HG02588 (cell line): Measurements from ENCODE around the gene RIMS3.
"Not testable (repeated sequence)": the region's sequence is repeated elsewhere in the genome, so short reads cannot be mapped to it uniquely, and the experiment has no call there.

Source experiments
- ATAC-seq: cut with Tn5 transposase; IDR thresholded peaks from one replicate; pipeline ENCODE4 v1.9.1; 2021; ENCODE audit warnings: mild to moderate bottlenecking, moderate library complexity; ENCODE audit not compliant: unreplicated experiment

The RIMS3 gene

DNA sequence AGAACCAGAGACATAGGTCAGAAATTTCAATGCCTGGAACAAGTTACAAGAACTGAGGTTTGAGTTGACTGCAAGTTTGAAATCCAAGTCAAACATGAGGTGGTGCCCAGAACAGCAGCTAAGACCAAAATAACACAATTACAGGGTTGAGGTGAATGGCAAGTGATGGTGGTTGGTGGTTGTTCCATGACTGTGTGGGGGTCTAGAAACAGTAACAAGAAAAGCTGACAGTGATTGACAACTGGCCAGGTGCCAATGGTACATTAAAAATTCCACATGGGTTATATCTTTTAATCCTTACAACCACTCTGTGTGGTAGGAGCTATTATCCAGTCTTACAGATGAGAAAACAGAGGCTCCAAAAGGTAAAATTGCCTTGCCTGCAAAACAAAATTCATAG is 32.0 kb downstream of the RIMS3 start:
- ATAC-seq = no peak

DNA sequence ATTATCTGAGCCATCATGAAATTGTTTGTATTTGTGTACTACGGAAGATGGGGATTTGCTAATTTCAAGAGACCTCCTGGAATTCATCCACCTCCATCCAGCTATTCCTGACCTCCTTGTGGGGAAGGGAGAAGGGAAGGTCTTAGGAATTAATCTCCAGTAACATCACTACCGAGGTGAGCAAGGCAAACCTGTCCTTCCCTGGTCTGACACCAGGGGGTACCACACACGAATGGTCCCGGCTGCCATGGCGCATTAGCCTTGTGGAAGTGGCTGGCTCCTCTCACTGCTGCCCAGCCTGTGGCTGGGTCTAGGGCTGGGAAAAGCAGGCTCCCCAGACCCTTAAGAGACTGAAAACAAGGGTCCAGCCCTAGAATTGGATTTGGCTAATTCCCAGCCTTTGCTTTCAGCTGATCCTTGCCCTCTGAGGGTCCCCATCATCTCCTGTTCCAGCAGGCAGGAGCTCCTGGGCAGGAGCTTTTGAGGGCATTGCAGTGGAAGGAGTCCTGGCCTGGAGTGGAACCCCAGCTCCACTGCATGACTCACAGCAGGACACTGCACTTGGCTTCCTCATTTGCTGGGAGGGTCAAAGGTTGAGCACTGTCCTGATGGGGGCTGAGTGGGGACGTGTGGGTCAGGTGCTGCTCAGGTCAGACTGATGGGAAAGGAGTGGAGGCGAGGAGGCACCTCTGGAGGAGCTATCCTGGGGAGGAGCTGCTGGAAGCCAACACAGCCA is 34.8 kb downstream of the RIMS3 start:
- ATAC-seq = no peak

DNA sequence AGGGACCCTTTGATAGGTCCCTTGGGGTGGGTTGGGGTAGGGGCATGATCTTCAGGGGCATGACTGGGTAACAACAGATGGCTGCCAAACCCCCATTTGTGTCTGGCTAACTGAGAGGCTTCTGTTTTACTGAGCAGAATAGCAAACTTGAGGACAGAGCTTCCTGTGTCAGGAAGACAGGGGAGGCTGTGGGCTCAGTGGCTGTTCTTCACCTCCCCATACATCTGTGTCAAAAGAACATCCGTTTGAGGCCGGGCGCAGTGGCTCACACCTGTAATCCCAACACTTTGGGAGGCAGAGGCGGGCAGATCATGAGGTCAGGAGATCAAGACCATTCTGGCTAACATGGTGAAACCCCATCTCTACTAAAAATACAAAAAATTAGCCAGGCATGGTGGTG is 35.9 kb downstream of the RIMS3 start:
- not testable (repeated sequence) for ATAC-seq

DNA sequence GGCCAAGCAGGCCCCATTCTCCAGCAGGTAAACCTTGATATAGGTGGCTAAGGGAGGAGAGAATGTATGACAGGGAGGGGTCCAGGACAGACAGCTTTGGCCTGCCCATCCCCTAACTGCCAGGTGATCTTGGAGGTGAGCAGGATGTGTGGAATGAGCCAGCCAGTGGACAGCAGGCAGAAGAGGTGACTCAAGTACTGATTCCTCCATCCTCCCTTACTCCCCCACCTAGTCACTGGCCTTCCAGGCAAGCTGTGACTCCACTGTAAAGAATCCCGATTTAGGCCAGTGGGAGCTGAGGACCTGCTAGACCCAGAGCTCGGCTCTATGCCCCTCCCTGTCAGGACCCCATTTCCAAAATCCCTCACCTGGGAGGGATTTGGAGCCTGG is 36.6 kb downstream of the RIMS3 start:
- ATAC-seq = no peak

DNA sequence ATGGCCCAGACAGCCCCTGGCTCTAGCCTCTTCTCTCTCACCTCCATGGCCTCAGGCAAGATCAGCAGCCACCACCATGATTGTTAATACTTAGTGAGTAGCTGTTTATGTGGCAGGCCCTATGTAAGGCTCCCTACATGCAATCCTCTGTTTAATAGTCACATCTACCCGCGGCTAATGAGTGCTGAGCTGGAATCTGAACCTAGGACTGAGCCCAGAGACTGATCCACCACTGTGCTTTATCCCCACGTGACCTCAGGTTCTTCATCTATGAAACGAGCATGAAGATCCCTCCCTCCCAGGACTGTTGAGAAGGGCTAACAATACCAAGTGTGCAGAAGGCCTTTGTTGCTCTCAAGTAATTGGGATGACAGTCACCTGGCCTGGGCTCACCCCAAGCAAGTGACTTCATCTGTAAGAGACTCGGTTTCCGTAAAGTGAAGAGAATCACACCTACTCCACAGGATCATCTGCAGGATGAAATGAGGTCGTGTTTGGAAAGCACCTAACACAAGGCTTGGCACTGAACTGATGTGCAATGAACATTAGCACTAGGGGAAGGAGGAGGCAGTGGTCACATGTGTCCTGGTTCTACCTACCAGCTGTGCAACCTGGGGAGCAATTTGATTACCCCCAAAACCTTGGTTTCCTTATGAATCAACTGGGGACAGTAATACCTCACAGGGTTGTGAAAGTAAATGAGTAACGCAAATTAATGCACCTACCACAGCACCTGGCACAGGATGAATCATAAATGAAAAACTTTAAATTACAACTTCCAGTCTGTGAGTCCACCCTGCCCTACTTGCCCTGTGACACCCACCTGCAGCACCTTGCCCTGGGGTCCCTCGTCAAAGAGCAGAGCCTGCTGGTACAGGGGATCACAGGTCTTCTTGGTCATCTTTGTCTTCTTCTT is 37.2 kb downstream of the RIMS3 start:
- ATAC-seq = peak; percentile 49

DNA sequence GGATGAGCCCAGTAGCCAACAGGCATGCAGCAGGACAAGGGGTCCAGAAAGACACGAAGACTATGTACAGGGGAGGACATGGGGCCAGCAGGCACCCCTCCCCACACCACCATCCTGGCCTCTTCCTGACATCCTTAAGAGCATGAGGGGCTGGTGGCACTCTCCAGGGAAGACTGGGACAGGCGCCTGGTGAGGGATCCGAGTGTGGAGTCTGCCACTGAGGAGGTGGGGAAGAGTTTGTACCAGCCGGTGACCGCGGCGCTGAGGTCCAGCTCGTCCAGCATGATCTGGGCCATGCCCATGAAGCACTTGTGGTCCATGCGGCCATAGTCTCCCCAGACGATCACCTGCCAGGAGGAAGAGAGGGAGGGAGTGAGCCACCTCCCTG is 39.1 kb downstream of the RIMS3 start:
- no peak for ATAC-seq

DNA sequence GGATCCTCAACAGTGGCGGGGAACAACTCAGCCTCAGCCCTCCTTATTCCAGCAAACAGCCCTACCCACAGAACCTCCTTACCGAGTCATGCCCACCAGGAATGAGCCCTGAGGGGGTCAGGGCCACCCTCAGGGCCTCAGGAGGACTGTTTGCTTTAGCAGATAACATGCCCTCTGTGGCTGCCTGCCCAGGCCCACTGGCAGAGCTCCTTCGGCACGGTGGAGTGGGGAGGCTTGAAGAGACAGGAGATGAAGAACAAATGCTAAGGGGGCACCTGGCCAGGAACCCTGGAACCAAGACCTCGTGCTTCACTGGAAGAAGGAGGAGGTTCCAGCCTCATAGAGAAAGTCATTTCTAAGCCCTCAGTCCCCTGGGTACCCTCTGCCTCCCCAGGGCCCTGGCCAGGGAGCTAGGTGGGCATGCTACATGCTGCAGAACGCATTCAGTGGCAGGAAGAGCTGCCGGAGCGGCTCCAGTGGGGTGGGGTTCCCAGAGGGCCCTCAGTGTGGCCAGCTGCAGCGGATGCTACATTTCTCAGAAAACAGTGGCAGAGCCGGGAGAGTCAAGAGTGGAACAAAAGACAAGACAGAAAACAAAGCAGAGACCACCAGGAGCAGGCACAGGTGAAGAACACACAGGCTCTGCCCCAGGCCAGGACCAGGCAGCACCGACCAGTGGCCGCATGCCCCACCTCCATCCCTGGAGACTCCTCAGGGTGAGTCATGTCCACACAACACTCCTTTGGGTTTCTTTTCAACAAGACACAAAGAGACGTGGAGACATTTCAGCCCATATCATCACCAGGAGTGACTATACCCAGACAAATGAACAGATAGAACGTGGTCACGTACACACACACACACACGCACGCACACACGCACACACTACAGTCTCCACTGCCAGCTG is 39.8 kb downstream of the RIMS3 start:
- no peak for ATAC-seq

DNA sequence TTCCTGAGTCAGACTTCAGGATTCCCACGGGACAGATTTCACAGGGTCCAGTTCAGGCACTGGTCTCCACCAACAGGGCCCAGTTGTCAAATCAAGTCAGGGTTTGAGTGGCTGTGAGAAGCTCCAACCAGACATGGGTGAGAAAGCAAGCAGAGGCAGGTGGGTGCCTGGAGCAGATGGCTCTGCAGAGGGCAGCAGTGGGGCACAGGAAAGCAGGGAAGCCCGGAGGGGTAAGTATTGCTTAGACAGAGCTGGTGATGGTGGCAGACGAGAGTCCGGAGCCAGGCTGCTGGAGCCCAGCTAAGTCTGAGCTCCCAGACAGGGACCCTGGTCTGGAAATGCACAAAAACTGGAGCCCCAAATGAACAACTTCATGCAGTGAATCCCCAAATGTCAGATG is 40.4 kb downstream of the RIMS3 start:
- ATAC-seq = no peak

DNA sequence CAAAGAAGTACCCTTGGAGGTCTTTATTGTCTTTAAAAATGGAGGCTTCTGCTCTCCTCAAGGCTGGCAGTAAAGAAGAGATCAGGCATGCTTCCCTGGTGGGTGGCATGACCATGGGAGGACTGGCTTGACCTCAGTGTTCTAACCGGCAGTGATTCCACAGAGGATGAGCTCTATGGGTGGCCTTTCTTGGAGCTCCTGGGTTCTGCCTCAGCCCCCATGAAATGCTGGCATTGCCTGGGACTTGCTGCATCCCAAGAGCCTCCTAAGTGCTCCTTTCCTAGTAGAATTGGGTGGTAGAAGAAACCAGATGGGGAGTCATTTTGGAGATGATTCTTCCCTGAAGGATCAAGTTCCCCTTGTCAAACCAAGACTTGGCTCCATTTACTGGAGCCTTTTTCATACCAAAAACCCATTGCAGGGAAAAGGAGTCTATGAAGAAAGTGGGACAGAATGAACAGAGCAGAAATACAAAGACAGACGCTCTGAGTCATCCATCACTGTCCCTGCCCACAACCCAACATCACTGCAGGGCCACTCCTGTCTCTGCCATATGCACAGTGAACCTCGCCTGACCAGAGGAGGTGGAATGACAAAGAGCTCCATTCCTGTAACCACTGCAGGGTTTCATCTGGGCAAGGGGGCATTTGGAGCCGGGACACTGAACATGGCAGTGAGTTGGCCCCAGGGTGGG is 42.4 kb downstream of the RIMS3 start:
- no peak for ATAC-seq

DNA sequence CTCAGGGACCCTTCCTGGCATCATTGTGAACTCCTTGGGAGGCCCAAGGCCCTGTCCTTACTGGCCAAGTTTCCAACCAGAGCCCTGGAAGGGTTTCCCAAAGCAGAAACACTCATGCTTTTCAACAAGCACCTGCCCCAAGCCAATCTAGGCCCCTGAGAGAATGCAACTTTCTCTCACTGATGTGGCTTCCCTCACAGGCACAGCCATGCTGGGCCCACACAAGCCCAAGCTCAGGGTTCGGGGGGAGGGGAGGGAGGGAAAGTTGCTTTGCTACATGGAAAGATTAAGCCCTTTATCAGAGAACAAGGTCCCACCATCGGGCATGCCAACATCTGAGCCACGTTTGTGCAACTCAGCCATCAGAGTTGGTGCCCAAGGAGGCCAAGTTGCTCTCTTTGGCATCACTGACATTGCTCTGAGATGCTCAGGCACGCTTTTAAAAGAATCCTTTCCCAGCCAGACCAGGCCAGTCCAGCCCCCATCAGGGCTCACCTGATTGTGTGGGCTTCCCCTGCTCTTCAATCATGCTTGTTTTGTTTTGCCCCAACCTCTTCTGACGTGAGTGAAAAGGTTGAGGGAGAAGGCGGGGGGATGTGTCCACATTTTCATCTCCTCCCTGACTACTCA is 43.5 kb downstream of the RIMS3 start:
- ATAC-seq = no peak

DNA sequence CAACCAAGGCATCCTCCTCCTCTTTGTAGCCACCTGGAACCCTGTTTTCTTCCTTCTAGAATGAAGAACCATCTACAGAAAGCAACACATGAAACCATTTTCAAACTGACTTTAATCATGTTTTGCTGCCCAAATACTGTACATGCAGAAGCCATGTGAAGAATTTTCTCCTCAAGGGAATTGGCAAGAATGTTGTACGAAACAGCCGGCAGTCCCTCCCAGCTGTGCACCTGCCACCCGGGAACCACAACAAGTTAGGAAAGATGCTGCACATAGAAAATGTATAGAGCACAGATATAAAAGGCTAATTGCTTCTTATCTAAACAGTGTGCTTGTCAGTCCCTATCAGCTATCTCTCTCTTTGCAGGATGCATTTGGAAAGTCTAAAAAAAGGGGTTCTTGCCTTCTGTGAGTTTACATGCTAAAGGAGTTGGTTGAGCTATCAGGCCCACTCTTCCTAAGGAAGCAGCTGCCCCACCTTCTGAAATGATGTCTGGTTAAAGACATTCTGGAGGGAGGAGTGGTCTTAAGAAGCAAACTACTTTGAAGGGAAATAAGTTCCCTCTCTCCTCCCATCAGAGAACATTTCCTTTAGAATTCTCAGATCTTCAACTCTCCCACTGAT is 44.8 kb downstream of the RIMS3 start:
- ATAC-seq = no peak

DNA sequence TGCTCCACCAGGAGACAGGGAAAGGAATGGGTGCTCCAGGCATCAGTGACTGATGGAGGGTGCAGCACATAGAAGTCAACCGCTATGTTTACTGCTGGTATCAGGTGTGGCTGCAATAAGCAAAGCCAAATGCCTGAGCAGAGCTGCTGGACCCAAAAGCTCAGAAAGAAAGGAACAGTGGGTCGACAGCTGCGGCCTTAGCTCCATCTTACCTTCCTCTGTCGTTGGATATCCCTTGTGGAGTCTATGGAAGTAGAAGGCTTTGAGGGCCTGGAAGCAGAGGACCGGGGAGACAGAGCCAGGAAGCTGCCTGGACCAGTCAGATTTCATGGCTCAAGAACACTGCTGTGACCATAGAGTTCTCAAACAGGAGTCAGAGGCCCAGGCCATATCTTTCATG is 45.3 kb downstream of the RIMS3 start:
- ATAC-seq = no peak

DNA sequence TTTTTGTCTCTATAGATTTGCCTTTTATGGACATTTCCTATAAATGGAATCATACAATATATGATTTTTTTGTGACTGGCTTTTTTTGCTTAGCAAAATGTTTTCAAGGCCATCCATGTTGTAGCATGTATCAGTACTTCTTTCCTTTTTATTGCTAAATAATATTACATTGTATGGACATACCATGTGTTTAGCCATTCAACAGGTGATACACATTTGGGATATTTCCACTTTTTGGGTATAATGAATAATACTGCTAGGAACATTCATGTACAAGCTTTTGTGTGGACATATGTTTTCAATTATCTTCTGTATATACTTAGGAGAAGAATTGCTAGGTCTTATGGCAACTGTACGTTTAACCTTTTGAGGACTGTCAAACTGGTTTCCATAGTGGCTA is 47.4 kb downstream of the RIMS3 start:
- ATAC-seq = no peak

DNA sequence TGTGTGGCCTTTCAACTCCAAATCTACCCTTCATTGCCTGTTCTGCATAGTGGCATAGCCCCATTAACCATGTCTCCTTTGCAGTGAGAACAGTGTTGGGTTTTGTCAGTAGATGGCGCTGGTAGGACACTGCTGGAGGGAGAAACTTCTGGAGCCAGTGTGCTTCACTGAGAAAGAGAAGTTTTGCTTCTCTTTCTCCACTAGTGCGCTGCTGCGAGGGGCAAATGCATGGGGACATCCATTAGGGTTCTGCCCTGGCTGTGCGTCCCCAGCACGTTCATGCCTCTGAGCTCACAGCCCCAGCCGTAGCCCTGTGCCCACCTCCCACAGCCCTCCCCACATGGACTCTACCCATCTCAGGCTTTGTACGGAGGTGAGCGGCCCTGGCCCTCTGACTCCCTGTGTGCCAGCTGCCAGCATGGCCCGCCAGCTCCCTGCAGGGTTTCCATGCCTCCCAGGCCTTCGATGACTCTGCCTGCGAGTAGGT is 53.1 kb downstream of the RIMS3 start:
- no peak for ATAC-seq

DNA sequence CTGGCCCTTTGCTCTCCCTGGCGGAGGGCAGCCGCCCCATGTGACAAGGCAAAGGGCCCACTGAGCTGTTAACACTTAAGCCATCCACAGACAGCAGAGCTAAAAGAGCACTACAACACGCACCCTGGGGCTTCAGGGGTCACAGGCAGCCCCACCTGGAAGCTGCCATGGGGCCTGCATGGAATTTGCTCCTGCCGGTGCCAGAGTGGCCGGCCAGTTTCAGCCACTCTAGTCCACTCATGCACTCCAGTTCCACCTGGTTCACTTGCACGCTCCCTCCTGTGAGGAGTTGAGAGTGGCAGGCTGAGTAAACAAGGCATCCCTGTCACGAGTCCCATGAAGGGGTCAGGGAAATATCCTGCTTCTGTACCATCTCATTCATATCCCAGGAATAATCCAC is 55.3 kb downstream of the RIMS3 start:
- no peak for ATAC-seq

DNA sequence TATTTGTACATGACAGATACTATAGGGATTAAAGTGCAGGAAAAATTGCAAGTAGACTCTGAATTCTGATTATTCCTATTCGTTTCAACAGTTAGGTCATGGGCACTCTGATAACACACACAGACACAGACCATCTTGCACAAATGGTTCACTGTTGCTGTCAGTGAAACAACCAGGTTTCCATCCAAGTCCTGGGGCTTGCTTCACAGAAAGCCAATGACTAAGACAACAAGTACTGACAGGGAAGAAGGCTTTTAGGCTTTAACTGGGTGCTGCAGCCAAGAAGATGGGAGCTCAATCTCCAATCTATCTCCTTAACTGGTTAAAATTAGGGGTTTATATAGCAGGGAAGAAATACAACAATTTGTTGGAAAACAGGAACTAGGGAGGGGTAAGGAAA is 57.6 kb downstream of the RIMS3 start:
- no peak for ATAC-seq

DNA sequence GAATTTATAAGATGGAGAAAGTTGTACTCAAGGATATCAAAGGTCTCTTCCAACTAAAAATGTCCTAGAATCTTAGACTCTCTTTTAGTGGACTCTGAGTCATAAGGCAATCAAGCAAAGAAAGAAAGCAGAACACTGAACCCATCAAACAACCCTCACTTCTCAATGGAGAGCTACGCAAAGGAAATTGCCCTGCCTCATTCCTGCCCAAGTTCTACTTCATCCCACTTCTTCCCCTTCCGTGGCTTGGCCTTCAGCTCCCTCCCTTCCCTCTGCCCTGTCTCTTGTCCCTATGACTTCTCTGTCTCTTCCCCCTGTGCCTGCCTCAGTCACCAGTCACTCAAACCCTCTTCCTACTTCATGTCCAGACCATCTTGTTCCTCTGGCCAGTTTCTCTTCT is 58.5 kb downstream of the RIMS3 start:
- ATAC-seq = no peak

DNA sequence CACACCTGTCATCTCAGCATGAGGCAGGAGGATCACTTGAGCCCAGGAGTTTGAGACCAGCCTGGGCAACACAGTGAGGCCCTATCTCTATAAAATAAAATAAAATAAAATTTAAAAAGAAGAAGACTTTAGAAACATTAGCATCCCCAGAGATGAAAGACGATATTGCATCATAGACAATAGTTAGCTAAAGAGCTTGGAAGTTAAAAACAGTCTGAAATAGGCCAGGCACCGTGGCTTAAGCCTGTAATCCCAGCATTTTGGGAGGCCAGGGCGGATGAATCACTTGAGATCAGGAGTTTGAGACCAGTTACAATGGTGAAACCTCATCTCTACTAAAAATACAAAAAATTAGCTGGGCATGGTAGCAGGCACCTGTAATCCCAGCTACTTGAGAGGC is 59.3 kb downstream of the RIMS3 start:
- ATAC-seq = no peak

DNA sequence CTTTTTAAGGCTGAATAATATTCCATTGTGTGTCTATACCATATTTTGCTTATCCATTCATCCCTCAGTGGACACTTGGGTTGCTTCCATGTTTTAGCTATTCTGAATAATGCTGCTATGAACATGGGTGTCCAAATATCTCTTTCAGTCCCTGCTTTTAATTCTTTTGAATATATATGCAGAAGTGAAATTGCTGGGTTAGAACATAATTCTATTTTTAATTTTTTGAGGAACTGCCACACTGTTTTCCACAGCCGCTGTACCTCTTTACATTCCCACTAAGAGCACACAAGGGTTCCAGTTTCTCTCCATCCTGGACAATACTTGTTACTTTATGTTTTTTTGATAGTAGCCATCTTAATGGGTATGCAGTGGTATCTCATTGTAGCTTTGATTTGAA is 65.6 kb downstream of the RIMS3 start:
- no peak for ATAC-seq

DNA sequence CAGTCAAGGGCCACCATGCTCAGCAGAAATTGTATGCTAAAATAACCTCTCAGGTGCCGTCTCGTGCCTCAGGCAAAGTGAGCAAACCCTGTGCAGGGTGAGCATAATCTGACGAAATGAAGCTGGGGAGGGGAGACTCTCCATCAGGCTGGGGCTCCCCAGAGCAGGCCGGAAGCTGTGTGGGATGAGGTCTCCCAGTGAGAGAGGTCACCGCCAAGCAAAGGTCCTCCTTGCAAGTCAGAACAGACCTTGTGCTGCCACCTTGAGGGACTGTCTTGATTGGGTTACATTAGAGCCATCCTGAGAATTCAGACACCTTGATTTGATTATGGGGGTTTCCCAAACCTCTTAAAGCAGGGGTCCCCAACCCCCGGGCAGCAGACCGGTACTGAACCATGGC is 69.9 kb downstream of the RIMS3 start:
- no peak for ATAC-seq
